Measurements from ENCODE around the gene NECAB2.

- TF ChIP-seq CTCF (IDR thresholded peaks at IDR 0.05; ENCODE audit: low read depth, low read length, poor library complexity, severe bottlenecking) (no peak), EZH2phosphoT487 (IDR thresholded peaks at IDR 0.05; ENCODE audit: borderline replicate concordance, low read length) (no peak)
Measured at GRCh38 chr16:83980794-83981193, 12.8 kb downstream of the NECAB2 start.

All from DOHH2 (cell line).